Activated CD4-positive, alpha-beta T cell treated with anti-CD3 and anti-CD28 coated beads, Interleukin-2, amount 50 U/mL, for 1 hour (primary cell): Measurements from ENCODE around the gene AXIN1.
"Not testable (repeated sequence)": the region's sequence is repeated elsewhere in the genome, so short reads cannot be mapped to it uniquely, and the experiment has no call there.

ENCODE experiments used
- DNase-seq: peaks from one replicate; pipeline ENCODE4 v3.0.0-alpha.2; 2020

AXIN1 gene

DNA sequence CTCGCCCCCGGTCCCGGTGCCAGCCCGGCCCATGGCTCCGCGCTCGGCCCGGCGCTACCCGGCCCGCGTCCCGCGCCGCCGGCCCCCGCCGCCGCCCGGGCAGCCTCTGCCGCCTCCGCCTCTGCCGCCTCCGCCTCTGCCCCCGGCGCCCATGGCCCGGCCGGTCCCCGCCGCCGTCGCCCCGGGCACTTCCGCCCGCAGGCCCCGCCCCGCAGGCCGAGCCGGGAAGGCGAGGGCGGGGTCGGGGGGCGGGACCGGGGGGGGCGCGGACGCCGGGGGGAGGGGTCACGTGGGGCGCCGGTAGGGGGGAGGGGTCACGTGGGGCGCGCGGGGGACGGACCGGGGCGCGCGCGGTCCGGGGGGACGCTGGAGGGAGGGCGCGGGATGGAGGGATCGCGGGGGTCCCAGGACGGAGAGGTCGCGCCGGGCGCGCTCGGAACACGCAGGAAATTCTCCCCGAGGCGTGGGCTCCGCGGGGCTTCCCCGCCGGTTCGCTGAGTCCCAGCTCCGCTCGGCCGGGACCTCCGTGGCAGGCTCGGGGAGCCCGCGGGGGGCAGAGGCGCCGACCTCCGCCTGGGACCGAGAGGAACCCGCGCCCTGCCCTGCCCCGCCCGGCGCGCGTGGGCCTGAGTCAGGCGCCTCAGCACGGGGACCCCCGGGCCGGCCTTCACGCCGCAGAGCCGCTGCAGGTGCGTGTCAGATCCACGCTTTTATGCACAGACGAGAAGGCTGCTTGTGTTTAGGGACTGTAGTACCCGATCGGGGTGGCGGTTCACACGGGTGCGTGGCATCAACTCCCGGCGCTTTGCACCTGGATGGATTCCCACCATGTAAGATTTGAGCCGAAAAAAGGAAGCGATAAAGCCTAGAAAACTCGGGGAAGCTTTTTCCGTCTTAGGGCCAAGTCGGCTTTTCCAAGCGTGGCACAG lies 29.5 kb upstream of the AXIN1 start, which contains the start of gene PGAP6:
Gene PGAP6, minus strand, starts transcription at position 190 of the 929 bp plus-strand sequence. Its CDS starts 157 bp downstream, at position 33.
- DNase-seq = peak; percentile 58

DNA sequence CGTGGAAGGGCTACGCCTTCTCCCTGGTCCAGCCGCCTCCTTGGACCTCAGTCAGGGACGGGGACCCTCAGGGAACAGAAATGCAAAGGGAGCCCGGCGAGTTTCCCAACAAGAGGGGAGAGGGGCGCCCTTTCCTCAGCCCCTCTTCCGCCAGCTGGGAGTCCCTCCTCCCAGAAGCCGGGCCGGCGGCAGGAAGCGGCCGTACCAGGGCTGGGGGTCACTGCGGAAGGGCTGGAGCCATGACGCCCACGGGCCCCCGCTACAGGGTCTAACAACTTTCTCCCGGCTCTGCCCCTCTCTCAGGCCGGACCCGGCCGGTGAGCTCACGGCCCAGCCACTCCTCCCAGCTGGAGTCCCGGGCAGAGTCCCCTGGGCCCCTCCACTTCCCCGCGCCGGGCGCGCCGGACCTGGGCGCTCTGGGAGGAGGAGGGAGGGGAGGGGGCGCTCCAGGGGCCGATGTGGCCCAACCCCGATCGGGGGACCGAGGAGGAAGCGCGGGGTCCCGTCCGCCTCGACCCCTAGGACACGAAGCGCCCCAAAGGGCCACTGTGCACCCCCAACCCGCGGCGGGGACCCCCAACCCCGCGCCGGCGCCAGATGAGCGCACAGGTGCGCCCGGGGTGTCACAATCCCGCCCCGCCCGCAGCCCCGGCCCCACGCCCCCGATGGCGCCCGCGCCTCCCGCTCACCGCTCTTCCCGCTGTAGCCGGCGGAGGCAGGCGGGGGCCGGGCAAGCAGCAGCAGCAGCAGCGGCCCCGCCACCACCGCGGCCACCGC lies 28.7 kb upstream of the AXIN1 start:
- peak; percentile 31 for DNase-seq

DNA sequence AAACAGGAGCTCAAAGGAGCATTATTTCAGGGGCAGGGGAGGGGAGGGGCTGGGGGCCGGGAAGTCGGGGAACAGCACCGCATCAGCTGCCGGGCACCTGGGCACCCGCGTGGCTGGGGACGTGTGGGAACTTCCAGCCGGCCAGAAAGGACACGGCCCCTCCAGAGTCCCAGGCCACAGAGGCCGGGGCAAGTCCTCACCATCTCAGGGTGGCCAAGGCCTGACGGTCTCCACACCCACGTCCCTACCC lies 28.2 kb upstream of the AXIN1 start:
- no peak for DNase-seq

DNA sequence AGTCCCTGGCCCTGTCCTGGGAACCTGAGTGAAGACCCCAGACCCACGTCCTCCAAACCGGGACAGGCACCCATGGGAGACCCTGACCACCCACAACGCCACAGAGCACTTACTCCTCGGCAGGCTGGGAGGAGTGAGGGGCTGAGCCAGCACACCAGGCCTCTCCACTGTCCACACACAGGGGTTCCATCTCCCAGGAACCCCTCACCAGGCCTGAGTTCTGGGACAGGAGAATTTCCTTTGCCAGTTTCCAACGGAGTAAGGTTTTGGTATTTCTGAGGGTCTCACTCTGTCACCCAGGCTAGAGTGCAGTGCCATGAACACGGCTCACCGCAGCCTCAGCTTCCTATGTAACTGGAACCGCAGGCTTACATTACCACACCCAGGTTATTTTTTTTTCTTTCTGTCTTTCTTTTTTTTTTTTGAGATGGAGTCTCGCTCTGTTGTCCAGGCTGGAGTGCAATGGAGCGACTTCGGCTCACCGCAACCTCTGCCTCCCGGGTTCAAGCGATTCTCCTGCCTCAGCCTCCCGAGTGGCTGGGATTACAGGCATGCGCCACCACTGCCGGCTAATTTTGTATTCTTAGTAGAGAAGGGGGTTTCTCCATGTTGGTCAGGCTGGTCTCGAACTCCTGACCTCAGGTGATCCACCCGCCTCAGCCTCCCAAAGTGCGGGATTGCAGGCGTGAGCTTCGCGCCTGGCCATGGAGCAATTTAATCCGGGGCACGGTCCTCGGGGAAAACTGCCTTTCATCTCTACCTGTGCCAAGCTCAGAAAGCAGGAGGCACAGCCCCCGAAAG lies 27.6 kb upstream of the AXIN1 start:
- no peak for DNase-seq

DNA sequence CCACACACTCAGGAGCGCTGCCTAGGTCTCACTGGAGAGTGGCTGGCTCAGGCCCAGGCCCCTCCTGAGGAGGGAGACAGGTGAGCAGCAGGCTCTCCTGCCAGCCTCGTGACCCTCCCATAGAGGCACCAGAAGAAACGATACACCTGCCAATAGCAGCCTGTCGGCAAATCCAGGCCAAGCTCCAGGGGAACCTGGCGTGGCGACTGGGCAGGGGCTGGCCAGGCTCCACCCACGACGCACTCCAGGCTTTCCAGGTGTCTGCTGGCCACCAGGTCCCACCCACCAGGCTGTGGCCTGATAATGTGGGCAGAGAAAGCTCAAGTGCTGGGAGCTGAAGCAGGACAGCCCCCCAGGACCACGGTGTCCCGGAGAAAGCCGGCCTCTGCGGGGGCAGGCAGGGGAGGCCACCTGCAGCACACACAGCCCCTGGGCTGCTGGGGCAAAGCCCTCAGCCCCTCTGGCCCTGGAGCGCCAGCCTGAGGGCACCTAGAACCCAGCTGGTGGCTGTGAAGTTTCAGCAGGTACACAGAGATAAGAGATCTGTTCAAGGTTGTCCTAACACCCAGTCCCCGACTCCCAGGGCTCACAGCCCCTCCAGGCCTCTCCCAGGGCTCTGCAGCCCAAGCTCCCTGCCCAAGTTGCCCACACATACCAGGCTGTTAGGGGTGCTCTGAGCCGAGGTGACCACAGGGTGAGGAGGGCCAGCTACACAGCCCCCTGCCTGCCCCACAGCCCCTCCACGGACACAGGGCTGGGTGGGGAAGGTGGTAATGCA lies 26.8 kb upstream of the AXIN1 start:
- no peak for DNase-seq

DNA sequence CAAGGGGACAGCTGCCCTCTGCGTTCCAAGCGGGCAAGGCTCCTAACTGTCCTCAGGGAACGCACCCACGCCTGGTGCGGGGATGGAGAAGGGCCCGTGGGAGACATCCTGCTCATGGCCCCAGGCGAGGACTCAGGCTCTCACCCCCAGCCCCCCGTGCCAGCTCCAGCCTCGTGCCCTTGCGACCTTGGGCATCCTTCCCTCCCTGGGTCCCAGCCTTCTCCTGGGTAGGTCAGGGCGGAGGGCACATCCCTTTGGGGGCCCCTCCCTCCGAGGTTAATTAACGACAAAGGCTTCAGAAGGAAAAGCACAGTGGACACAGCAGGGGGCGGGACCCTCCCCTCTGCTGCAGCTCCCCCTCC lies 26.3 kb upstream of the AXIN1 start:
- no peak for DNase-seq

DNA sequence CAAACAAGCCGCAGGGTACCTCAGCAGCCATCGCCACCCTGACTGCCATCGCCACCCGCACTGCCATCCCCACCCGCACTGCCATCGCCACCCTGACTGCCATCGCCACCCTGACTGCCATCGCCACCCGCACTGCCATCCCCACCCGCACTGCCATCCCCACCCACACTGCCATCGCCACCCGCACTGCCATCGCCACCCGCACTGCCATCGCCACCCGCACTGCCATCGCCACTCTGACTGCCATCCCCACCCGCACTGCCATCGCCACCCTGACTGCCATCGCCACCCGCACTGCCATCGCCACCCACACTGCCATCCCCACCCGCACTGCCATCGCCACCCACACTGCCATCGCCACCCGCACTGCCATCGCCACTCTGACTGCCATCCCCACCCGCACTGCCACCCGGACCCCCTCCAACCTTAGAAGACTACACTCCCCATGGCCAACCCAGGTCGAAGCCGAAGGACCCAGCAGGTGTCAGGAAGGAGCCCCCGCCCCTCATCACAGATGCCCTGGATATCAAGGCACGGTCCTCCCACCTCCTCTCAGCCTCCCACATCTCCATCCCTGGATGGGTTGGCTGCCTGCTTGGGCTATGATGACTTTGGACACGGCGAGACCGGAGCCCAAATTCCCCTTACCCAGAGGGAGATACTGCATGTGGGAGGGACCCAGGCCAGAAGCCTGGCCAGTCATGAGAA lies 25.7 kb upstream of the AXIN1 start:
- DNase-seq = not testable (repeated sequence)

DNA sequence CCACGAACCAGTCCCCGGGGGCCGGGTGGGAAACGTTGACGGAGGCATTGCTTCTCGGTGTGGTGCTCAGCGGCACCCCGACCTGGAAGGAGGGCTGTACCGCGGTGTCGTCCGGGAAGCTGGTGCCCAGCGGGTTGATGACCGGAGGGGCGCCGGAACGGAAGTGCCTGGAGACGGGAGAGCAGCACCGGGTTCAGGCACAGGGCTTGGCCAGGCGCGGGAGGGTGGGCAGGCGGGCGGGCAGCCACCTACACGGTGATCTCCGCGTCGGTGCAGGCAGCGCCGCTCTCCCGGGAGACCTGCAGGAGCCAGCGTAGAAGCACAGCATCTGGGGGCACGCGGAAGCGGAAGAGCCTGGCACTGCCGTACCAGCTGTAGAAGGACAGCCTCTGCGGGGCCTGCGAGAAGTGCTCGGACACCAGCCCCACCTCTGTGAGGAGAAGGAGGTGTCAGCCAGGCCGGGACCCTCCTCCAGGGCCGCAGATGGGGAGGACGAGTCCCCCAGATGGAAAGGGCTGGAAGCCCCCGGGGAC lies 25.0 kb upstream of the AXIN1 start:
- no peak for DNase-seq

DNA sequence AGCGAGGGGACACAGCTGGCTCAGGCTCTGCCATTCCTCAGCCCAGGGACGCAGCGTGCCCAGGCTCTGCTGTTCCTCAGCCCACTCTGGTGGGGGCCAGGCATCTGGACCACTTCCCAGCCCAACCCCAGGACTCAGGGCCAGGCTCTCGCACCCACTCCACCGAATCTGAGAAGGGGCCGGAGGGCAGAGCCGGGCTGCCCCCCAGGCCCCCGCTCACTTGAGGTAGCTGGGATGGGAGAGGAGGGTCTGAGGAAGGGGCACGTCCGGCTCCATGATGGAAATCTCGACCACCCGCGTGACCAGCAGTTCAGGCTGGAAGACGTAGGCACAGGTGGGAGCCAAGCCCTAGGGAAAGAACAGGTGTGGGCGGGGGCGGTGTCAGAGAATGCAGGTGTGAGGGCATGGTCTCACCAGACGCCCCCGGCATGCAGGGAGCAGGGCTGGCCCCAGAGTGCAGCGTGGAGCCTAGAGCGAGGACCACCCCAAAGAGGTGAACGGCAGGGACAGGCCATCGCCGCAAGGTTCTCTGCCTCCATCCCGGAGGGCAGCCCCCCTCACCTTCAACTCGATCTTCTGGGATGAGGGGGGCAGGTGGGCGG lies 24.4 kb upstream of the AXIN1 start:
- DNase-seq = no peak

DNA sequence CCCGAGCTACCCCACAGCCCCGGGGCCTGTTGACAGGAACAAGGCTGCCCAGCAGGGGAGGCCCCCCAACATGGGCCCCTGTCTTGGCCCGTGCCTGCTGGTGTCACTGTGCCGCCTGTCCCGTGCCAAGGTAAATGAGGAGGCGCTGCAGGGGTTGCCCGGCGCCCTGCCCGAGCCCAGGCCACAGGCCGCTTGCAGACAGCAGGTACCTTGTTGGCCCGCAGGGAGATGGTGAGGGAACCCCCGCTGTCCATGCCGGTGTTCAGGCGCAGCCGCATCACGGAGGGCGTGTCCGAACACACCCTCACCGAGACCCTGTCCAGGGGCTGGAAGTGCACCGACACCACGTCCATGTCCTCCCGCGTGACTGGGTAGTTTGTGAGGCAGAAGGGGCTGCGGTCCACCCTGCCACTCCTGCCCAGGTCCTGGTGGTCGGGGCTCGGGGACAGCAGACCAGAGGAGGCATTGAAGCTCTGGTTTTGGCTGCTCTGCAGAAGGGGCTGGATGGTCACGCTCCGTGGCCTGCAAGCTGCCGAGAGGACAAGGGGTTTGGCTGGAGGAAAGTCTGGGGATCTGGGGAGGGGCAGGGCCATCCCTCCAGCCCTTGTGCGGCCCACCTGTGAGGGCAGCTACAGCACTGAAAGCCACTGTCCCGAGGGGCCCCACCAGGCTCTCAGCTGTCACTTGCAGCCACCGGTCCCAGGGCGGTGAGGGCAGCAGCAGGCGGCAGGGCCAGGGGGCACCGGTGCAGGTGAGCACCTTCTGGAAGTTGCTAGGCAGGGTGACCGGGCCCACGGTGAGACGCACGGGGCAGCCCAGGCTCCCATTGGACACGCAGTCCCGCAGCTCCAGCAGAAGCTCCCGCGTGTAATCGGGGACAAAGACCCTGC lies 23.6 kb upstream of the AXIN1 start:
- DNase-seq = no peak

DNA sequence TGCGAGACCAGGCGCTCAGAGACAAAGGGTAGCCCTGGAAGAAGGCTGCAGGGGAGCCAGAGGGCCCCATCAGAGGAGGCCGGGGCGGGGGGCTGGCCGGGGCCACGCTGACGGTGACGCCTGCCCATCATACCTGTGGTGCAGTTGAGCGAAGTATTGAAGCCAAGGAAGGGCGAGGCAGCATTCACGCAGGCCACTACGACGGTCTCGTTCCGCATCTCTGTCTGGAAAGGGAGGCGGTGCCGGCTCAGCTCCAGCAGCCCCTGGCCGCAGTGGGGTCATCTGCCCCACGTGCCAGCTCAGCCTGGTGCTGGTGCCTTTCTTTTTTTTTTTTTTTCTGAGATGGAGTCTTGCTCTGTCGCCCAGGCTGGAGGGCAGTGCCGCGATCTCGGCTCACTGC lies 22.7 kb upstream of the AXIN1 start:
- DNase-seq = no peak

DNA sequence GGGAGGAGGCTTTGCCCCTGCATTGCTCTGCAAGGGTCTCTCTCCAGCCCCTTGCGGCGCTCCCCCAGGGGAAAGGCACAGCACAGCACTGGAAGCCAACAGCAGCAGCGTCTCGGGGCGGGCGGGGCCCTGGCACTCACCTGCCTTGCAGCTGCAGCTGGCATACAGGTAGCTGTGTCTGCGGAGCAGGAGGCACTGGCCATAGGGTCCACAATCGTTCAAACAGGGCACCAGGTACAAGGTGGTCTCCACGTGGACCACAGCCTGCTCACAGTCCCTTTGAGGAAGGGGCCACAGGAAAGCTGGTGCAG lies 22.0 kb upstream of the AXIN1 start:
- DNase-seq = no peak

DNA sequence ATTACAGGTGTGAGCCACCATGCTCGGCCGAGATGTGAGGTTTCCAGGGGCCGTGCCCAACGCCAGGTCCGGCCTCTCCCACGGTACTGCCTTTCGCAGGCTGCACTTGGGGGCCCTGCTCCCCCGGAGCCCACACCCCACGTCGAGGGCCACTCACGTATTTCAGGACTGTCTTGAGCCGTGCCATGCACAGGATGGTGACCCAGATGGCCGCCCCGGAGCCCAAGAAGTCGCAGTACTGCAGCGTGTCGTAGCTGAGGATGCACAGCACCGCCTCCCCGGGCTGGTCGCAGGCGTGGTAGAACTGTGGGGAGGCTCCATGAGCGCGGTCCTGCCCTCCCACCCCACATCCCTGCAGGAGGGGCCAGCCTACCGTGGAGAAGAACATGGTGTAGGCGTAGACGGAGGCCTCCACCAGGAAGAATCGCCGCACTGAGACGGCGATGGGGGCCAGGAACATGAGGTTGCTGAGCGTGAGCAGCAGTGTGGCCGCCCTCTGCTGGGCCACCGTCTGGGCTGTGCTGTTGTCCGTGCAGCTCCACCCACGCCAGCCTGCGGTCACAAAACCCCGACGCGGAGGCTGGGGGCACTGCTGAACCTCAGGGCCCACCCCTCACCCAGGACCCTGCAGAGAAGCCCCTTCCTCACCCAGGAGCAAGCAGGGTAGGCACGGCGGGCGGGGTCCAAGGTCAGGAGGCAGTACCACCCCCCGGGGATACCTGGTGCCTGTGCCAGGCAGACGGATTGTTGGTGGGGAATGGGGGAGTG lies 21.5 kb upstream of the AXIN1 start:
- DNase-seq = no peak

DNA sequence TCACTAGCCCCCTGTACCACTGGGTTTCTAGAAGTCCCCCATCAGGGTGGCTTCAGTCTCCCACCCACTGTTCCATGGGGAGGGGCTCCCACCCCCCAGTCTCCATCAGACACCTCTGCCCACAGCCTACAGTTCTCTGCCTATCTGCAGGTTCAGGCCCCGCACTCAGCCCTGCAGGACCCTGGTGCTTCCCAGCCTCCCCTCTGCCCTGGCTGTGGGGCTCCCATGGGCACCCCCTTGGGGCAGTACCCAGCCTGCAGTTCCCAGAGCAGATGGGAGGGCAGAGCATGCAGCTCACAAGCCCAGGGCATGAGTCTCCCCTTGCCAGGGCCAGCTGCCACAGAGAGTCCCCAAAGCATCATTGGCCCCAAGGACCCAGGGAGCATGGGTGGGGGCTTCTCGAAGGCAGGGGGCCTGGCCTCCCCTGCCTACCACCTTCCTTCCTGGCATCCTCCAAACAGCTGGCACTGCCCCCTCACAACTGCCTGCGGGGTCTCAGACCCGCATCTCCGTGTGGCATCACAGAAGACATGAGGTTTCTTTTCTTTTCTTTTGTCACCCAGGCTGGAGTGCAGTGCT lies 20.6 kb upstream of the AXIN1 start:
- no peak for DNase-seq

DNA sequence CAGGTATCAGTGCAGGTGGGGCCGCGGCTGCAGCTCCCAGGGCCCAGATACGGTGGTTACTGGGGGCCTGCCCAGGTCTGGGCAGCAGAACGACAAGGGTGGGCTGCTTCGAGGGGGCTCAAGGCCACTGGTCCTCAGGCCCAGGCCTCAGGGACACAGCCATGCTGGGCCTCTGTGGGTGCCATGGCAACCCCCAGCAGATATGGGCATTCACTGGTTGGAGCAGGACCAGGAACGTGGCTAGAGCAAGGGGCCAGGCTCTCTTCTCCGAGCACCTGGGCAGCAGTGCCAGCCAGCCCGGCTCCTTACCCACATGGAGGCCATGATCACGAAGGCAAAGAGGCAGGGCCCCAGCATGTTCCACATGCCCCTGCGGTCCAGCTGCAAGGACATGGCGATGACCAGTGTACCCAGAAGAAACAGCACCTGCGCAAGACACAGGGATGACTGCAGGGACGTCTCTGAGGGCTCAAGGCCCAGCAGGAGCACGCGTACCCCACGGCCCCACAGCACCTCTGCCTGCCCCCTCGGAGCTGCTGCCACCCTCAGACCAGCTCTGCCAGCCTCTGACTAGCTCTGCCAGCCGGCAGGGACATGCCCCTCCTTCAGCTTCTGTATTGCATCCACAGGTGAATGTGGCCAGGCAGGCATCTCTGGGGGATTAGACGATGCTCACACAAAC lies 19.9 kb upstream of the AXIN1 start:
- DNase-seq = no peak

DNA sequence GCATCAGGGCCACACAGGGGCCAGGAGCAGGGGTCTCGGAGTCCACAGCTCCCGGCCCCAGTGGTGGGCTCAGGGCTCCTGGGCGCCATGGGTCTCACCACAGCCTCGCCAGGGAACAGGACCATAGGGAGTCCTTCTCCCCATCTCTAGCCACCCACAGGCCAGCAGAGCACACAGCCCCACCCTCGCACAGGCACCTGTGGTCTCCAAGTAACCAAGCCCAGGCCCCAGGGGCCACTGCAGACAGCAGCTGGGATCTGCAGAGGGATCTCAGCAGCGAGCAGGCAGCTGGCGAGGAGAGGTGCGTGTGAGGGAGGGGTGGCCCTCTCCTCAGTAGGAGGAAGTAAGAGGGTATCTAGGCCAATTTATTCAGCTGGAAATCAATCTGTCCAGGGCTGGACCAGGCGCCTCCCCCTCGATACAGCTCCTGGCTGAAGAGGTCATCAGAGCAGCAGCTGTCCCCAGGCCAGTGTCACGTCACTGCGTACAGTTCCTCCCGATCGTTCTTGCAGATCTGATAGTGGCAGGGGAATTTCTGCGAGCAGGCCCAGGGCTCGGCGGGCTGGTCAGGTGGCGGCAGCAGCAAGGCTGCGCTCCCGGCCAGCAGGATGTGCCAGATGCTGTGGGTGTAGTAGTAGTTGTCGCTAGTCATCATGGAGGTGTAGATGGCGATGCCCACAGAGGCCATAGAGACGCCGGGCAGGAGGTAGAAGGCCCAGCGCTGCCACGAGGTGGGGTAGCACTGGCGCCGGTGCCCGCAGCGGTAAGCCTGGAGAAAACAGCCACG lies 19.2 kb upstream of the AXIN1 start:
- DNase-seq = no peak

DNA sequence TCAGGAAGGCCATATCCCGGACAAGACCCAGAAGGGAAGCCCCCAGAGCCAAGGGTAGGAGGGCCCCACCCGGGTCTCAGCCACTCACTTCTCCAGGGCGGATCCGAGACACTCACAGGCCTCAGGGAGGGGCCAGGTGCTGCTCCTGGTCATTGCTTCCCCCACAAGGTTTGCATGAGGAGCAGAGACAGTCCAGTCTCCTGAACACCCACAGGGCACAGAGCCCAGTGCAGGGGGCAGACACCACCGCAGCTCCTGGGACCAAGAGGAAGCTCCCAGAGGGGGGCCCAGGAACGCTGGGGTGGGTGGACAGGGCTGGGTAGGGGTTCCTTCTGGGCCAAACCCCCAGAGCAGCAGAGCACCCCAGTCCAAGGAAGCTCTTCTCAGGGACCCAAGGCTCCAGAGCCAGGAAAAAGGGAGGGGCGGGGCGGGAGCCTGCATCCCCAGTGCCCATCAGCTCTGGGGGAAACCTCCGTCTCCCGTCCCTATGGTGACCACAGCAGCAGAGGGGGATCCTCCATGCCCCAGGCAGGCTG lies 18.5 kb upstream of the AXIN1 start:
- DNase-seq = no peak

DNA sequence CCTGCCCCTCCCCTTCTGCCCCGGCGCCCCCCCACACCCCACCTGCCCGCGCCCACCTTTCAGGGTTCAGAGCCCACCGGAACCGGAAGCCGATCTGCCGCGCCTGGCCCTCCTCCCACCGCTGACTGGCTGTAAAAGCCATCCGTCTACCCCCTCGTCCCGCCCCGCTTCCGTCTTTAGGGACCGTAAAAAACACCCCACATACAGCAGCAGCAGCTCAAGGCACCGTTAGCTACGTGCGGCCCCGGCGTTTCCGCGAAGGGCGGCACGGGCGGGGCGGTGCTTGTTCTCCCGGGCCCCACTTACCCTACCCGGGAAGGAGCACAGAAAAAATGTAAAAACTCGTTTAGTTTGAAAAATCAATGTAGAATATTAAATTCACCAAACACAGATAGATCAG lies 17.9 kb upstream of the AXIN1 start, which contains the start of gene MRPL28:
Gene MRPL28, minus strand, starts transcription at position 96 of the 400 bp plus-strand sequence. CDS start 320 bp downstream, outside the sequence.
- DNase-seq = peak; percentile 91
